HepG2 (cell line): ENCODE data around the gene IGFALS. TPM values are rescaled to one million over a fixed set of nuclear protein-coding genes. Genes with fewer than 3 reads are reported as not detected.

ENCODE experiments used
- ATAD3A ChIP-seq: sonication (generic); formaldehyde crosslinking; IDR thresholded peaks from 2 replicates; pipeline ENCODE4 v1.4.0; 2020; ENCODE audit warnings: missing genetic modification reagents
- GATAD1 ChIP-seq: IDR thresholded peaks from 2 replicates; pipeline ENCODE4 v1.6.1; 2016; ENCODE audit warnings: missing genetic modification reagents, missing compliant biosample characterization
- ISX ChIP-seq: sonication (generic); formaldehyde crosslinking; conservative IDR thresholded peaks from 2 replicates; pipeline ENCODE4 v1.5.0; 2020; ENCODE audit warnings: missing genetic modification reagents
- MATR3 ChIP-seq: sonication (generic); formaldehyde crosslinking; IDR thresholded peaks from 2 replicates; pipeline ENCODE4 v1.4.0; 2020; ENCODE audit warnings: missing genetic modification reagents
- NFKB2 ChIP-seq: sonication (generic); formaldehyde crosslinking; IDR thresholded peaks from 2 replicates; pipeline ENCODE4 v1.4.0; 2020; ENCODE audit warnings: missing genetic modification reagents, borderline replicate concordance
- NR1H2 ChIP-seq: sonication (generic); formaldehyde crosslinking; IDR thresholded peaks from 2 replicates; pipeline ENCODE4 v1.8.1; 2022; ENCODE audit warnings: low read depth, missing genetic modification reagents, borderline replicate concordance
- RCOR2 ChIP-seq: IDR thresholded peaks from 2 replicates; pipeline ENCODE4 v1.6.1; 2016; ENCODE audit warnings: missing biosample characterization, missing genetic modification reagents
- RXRA ChIP-seq: sonication (generic); formaldehyde crosslinking; IDR thresholded peaks from 2 replicates; pipeline ENCODE4 v1.5.1; 2020; ENCODE audit warnings: missing genetic modification reagents
- SMAD9 ChIP-seq: sonication (generic); formaldehyde crosslinking; IDR thresholded peaks from 2 replicates; pipeline ENCODE4 v1.5.1; 2020; ENCODE audit warnings: mild to moderate bottlenecking, missing genetic modification reagents
- SP1 ChIP-seq, 2 experiments: fragments of 450-650 bp in 1 of 2; sonication (generic) in 1 of 2; formaldehyde crosslinking in 1 of 2; IDR thresholded peaks; 2 replicates each; pipeline versions ENCODE4 v1.4.0 to v1.6.1; 2016 to 2020; ENCODE audit warnings: missing genetic modification reagents in 1 of 2
- ZFP1 ChIP-seq: IDR thresholded peaks from 2 replicates; pipeline ENCODE4 v1.6.1; 2016
- ZIK1 ChIP-seq: sonication (generic); formaldehyde crosslinking; IDR thresholded peaks from 2 replicates; pipeline ENCODE4 v1.5.0; 2020; ENCODE audit warnings: mild to moderate bottlenecking, low read depth, missing genetic modification reagents, borderline replicate concordance
- ZNF12 ChIP-seq: sonication (generic); formaldehyde crosslinking; IDR thresholded peaks from 2 replicates; pipeline ENCODE4 v1.5.0; 2020; ENCODE audit warnings: missing genetic modification reagents
- ZNF160 ChIP-seq: sonication (generic); formaldehyde crosslinking; IDR thresholded peaks from 2 replicates; pipeline ENCODE4 v1.8.0; 2022; ENCODE audit warnings: mild to moderate bottlenecking, inconsistent platforms, missing genetic modification reagents
- ZNF430 ChIP-seq: sonication (generic); formaldehyde crosslinking; IDR thresholded peaks from 2 replicates; pipeline ENCODE4 v1.9.0; 2021; ENCODE audit warnings: mild to moderate bottlenecking, missing genetic modification reagents
- ZNF496 ChIP-seq: sonication (generic); formaldehyde crosslinking; IDR thresholded peaks from 2 replicates; pipeline ENCODE4 v1.8.1; 2023; ENCODE audit warnings: mild to moderate bottlenecking, moderate library complexity, missing genetic modification reagents; ENCODE audit not compliant: insufficient replicate concordance
- ZNF549 ChIP-seq: sonication (generic); formaldehyde crosslinking; IDR thresholded peaks from 2 replicates; pipeline ENCODE4 v1.5.0; 2020; ENCODE audit warnings: missing genetic modification reagents
- ZNF781 ChIP-seq: sonication (generic); formaldehyde crosslinking; IDR thresholded peaks from 2 replicates; pipeline ENCODE4 v1.5.1; 2020; ENCODE audit warnings: borderline replicate concordance, mild to moderate bottlenecking, missing genetic modification reagents; ENCODE audit errors: not compliant biosample characterization
- polyA plus RNA-seq, 8 experiments: library from polyadenylated mRNA; depleted of rRNA in 3 of 8; stranded (reverse) in 7 of 8; unstranded in 1 of 8; fragments of >200 nt; fragmentation: Illumina TruSeq in 4 of 8; extraction: Trizol in 4 of 8; gene quantifications; 2 replicates each; pipeline versions ENCODE4 v1.2.1 to v1.2.3, GENCODE V29; 2011 to 2016; ENCODE audit warnings: low read depth in 4 of 8, missing spikeins in 1 of 8, mixed read lengths in 1 of 8; ENCODE audit not compliant: insufficient read depth in 1 of 8
- total RNA-seq, 5 experiments: library from RNA; depleted of rRNA; stranded (reverse); fragments of >200 nt; fragmentation: Illumina TruSeq; extraction: Trizol; gene quantifications; 2 replicates each; pipeline ENCODE4 v1.2.3, GENCODE V29; 2016; ENCODE audit warnings: low read depth in 1 of 5
- TF ChIP-seq, protein P1 (sequence below): IDR thresholded peaks from 2 replicates; pipeline ENCODE4 v1.6.1; 2018; ENCODE audit warnings: missing genetic modification reagents, mild to moderate bottlenecking, missing compliant biosample characterization
- TF ChIP-seq, protein P2 (sequence below): sonication (generic); formaldehyde crosslinking; IDR thresholded peaks from 2 replicates; pipeline ENCODE4 v1.4.0; 2020; ENCODE audit warnings: missing genetic modification reagents; ENCODE audit errors: not compliant biosample characterization
- TF ChIP-seq, protein P3 (sequence below), 2 experiments: fragments of 450-650 bp in 1 of 2; sonication (generic) in 1 of 2; formaldehyde crosslinking; IDR thresholded peaks; 2 replicates each; pipeline versions ENCODE4 v1.5.0 to v1.8.0; 2020 to 2022; ENCODE audit warnings: mild to moderate bottlenecking in 1 of 2, missing genetic modification reagents in 1 of 2
- TF ChIP-seq, protein P4 (sequence below): IDR thresholded peaks from 2 replicates; pipeline ENCODE4 v1.6.1; 2012; ENCODE audit warnings: low read length, improper control_type of control experiment

Gene IGFALS
- total and polyA plus RNA-seq, 2 of the 13 experiments (the other 11 are each of a cell fraction or from before 2014, with no cell fraction given): 0.34 to 2.4 TPM

DNA sequence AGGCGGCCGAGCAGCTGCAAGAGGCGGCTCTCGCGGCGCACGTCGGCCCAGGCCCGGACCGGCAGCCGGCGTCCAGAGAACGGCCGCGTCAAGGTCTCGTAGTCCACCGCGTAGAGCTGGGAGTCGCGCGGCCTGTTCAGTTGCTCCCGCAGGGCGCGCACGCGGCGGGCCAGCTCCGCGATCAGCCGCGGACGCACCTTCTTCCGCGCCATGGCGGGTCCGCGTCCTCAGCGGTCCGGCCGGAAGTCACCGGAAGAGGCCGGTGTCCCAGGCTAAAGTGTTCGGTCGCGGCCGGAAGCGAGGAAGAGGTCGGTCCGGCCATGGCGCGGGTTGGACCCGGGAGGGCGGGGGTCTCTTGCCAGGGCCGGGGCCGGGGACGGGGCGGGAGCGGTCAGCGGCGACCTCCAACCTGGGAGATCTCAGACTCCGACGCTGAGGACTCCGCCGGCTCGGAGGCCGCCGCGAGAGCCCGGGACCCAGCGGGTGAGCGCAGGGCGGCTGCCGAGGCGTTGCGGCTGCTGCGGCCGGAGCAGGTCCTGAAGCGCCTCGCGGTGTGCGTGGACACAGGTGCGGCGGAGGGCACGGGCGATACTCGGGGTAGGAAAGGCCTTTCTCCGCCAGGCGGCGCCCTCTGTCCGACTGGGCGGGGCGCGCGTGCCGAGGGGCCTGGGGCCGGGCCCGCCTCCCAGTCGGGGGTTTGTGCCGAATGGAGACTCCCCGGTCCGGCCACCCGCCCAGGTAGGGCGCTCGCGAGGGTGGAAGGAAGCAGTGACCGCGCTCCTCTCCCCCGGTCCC lies 20.4 kb downstream of the IGFALS start, which contains the start of gene MRPS34 (continued):
- TF ChIP-seq, protein P1, sequence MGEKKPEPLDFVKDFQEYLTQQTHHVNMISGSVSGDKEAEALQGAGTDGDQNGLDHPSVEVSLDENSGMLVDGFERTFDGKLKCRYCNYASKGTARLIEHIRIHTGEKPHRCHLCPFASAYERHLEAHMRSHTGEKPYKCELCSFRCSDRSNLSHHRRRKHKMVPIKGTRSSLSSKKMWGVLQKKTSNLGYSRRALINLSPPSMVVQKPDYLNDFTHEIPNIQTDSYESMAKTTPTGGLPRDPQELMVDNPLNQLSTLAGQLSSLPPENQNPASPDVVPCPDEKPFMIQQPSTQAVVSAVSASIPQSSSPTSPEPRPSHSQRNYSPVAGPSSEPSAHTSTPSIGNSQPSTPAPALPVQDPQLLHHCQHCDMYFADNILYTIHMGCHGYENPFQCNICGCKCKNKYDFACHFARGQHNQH (CRISPR knock-in tag): peak; percentile 94; the same call in 1 of the 2 replicates
- peak; percentile 72; the same call in 1 of the 2 replicates for TF ChIP-seq NFKB2 (CRISPR knock-in tag)
- 0 out of 2 replicates have a peak, but pooled peaks have one; percentile 11 for TF ChIP-seq ZNF12 (CRISPR knock-in tag)
- peak; percentile 66; the same call in 1 of the 2 replicates for TF ChIP-seq ZIK1 (CRISPR knock-in tag)
- peak; percentile 97 for TF ChIP-seq GATAD1 (CRISPR knock-in tag)
- TF ChIP-seq ZFP1: 0 out of 2 replicates have a peak, but pooled peaks have one; percentile 2
- TF ChIP-seq ZNF430 (CRISPR knock-in tag): peak; percentile 71
- no peak for TF ChIP-seq SP1 (IDR thresholded peaks at IDR 0.05)
- TF ChIP-seq SP1 (CRISPR knock-in tag; IDR thresholded peaks at IDR 0.05): peak; percentile 80
- TF ChIP-seq MATR3: no peak
- TF ChIP-seq ZNF496: no peak
- TF ChIP-seq, protein P2, sequence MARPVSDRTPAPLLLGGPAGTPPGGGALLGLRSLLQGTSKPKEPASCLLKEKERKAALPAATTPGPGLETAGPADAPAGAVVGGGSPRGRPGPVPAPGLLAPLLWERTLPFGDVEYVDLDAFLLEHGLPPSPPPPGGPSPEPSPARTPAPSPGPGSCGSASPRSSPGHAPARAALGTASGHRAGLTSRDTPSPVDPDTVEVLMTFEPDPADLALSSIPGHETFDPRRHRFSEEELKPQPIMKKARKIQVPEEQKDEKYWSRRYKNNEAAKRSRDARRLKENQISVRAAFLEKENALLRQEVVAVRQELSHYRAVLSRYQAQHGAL (CRISPR knock-in tag): no peak
- TF ChIP-seq ZNF160 (CRISPR knock-in tag): peak; percentile 68
- peak; percentile 79 for TF ChIP-seq RXRA (CRISPR knock-in tag)
- TF ChIP-seq, protein P3, sequence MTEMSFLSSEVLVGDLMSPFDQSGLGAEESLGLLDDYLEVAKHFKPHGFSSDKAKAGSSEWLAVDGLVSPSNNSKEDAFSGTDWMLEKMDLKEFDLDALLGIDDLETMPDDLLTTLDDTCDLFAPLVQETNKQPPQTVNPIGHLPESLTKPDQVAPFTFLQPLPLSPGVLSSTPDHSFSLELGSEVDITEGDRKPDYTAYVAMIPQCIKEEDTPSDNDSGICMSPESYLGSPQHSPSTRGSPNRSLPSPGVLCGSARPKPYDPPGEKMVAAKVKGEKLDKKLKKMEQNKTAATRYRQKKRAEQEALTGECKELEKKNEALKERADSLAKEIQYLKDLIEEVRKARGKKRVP (CRISPR knock-in tag; IDR thresholded peaks at IDR 0.05): no peak
- no peak for TF ChIP-seq ZNF781
- TF ChIP-seq NR1H2 (CRISPR knock-in tag): peak; percentile 73; the same call in 1 of the 2 replicates
- TF ChIP-seq ZNF549 (CRISPR knock-in tag): peak; percentile 26; the same call in 1 of the 2 replicates
- no peak for TF ChIP-seq SMAD9 (CRISPR knock-in tag)
- TF ChIP-seq ISX (CRISPR knock-in tag): no peak; the same call in 1 of the 2 replicates
- TF ChIP-seq ATAD3A (CRISPR knock-in tag): no peak
- TF ChIP-seq RCOR2 (CRISPR knock-in tag): no peak
- TF ChIP-seq, protein P4, sequence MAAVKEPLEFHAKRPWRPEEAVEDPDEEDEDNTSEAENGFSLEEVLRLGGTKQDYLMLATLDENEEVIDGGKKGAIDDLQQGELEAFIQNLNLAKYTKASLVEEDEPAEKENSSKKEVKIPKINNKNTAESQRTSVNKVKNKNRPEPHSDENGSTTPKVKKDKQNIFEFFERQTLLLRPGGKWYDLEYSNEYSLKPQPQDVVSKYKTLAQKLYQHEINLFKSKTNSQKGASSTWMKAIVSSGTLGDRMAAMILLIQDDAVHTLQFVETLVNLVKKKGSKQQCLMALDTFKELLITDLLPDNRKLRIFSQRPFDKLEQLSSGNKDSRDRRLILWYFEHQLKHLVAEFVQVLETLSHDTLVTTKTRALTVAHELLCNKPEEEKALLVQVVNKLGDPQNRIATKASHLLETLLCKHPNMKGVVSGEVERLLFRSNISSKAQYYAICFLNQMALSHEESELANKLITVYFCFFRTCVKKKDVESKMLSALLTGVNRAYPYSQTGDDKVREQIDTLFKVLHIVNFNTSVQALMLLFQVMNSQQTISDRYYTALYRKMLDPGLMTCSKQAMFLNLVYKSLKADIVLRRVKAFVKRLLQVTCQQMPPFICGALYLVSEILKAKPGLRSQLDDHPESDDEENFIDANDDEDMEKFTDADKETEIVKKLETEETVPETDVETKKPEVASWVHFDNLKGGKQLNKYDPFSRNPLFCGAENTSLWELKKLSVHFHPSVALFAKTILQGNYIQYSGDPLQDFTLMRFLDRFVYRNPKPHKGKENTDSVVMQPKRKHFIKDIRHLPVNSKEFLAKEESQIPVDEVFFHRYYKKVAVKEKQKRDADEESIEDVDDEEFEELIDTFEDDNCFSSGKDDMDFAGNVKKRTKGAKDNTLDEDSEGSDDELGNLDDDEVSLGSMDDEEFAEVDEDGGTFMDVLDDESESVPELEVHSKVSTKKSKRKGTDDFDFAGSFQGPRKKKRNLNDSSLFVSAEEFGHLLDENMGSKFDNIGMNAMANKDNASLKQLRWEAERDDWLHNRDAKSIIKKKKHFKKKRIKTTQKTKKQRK: no peak
